Measurements from ENCODE around the gene RBMX2.

DNA sequence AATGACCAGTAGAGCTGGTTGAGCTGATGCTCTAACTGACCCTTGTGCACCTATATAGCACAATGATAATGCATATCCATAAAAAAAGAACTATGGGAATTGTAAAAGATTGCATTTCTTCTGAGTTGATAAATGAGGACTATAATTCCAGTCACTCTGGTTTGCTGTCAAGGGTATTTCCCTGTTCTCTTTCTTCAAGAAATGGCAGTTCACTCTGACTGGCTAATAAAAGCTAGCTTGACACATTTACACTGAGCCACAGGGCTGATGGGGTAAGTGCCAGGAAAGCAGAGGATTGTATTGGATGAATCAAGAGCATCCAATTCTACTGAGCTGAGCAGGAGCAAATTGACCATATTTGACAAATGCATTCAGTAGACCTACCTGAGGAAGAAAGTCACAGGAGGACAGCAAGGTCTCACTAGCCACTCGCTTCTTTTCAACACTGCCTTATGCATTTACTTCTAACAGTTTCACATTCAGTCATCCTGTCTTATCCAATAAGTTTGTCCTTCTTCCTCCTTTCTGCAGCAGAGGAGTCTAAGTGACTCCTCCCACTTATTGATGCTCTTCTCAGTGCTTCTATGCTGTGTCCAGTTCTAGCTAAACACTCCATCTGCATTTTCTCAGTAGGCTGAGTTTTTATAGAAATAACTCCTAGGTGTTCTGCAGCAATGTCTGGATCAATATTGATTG, 43.0 kb downstream of the RBMX2 start:
- TF ChIP-seq, protein P1, sequence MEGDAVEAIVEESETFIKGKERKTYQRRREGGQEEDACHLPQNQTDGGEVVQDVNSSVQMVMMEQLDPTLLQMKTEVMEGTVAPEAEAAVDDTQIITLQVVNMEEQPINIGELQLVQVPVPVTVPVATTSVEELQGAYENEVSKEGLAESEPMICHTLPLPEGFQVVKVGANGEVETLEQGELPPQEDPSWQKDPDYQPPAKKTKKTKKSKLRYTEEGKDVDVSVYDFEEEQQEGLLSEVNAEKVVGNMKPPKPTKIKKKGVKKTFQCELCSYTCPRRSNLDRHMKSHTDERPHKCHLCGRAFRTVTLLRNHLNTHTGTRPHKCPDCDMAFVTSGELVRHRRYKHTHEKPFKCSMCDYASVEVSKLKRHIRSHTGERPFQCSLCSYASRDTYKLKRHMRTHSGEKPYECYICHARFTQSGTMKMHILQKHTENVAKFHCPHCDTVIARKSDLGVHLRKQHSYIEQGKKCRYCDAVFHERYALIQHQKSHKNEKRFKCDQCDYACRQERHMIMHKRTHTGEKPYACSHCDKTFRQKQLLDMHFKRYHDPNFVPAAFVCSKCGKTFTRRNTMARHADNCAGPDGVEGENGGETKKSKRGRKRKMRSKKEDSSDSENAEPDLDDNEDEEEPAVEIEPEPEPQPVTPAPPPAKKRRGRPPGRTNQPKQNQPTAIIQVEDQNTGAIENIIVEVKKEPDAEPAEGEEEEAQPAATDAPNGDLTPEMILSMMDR (conservative IDR thresholded peaks at IDR 0.05; ENCODE audit: low read length) = no peak
- TF ChIP-seq EZH2phosphoT487 (IDR thresholded peaks at IDR 0.05; ENCODE audit: borderline replicate concordance, low read depth, low read length) = no peak

Measured in OCI-LY7 (cell line).